LHCN-M2 (cell line): Measurements from ENCODE around the gene HLA-DOA. TPM values are rescaled to one million over a fixed set of nuclear protein-coding genes. Genes with fewer than 3 reads are reported as not detected.

Experiments used
- DNase-seq: peaks from one replicate; pipeline ENCODE4 v3.0.0-alpha.2; 2012; ENCODE audit warnings: low read depth
- polyA plus RNA-seq: library from polyadenylated mRNA; unstranded; fragments of >200 nt; gene quantifications from one replicate; pipeline ENCODE4 v1.2.1, GENCODE V29; 2012; ENCODE audit warnings: missing spikeins
- total RNA-seq: library from RNA; depleted of rRNA; stranded (reverse); fragments of >200 nt; gene quantifications from 2 replicates; pipeline ENCODE4 v1.2.3, GENCODE V29; 2014; rRNA removed

Gene HLA-DOA
- 0.06 and 0.23 TPM in 2 replicates for total RNA-seq
- polyA plus RNA-seq: 0.07 TPM

GRCh38 chr6:33008944-33009861, at the start of gene HLA-DOA:
HLA-DOA (minus strand) TSS chr6:33009591.
- peak; percentile 43 for DNase-seq

- DNase-seq: no peak
Measured at GRCh38 chr6:33057222-33058150, 48.1 kb upstream of the HLA-DOA start.

- no peak for DNase-seq
Measured at GRCh38 chr6:33053230-33053629, 43.8 kb upstream of the HLA-DOA start.

GRCh38 chr6:33052627-33053026, 43.2 kb upstream of the HLA-DOA start:
- no peak for DNase-seq

GRCh38 chr6:33050014-33050810, 40.8 kb upstream of the HLA-DOA start:
- peak; percentile 38 for DNase-seq

- DNase-seq: no peak
Measured at GRCh38 chr6:33049323-33050013, 40.1 kb upstream of the HLA-DOA start.

- DNase-seq: peak; percentile 1
Measured at GRCh38 chr6:33040157-33040556, 30.8 kb upstream of the HLA-DOA start.

GRCh38 chr6:33036535-33036934, 27.1 kb upstream of the HLA-DOA start:
- DNase-seq: no peak

GRCh38 chr6:33034554-33034953, 25.2 kb upstream of the HLA-DOA start:
- DNase-seq: no peak

- no peak for DNase-seq
Measured at GRCh38 chr6:33030245-33030644, 20.9 kb upstream of the HLA-DOA start.

- no peak for DNase-seq
Measured at GRCh38 chr6:33029328-33030184, 20.2 kb upstream of the HLA-DOA start.

GRCh38 chr6:33028220-33028849, 18.9 kb upstream of the HLA-DOA start:
- no peak for DNase-seq

- no peak for DNase-seq
Measured at GRCh38 chr6:33024521-33024920, 15.1 kb upstream of the HLA-DOA start.

GRCh38 chr6:33023536-33023935, 14.1 kb upstream of the HLA-DOA start:
- no peak for DNase-seq

- no peak for DNase-seq
Measured at GRCh38 chr6:33021917-33022316, 12.5 kb upstream of the HLA-DOA start.

- no peak for DNase-seq
Measured at GRCh38 chr6:33019372-33019771, 10.0 kb upstream of the HLA-DOA start.

- peak; percentile 54 for DNase-seq
Measured at GRCh38 chr6:33018904-33019303, 9.5 kb upstream of the HLA-DOA start.

GRCh38 chr6:33018418-33018817, 9.0 kb upstream of the HLA-DOA start:
- no peak for DNase-seq

- no peak for DNase-seq
Measured at GRCh38 chr6:33017694-33018353, 8.4 kb upstream of the HLA-DOA start.
